ENCODE data around the gene SLC26A9.

The SLC26A9 gene, protein sequence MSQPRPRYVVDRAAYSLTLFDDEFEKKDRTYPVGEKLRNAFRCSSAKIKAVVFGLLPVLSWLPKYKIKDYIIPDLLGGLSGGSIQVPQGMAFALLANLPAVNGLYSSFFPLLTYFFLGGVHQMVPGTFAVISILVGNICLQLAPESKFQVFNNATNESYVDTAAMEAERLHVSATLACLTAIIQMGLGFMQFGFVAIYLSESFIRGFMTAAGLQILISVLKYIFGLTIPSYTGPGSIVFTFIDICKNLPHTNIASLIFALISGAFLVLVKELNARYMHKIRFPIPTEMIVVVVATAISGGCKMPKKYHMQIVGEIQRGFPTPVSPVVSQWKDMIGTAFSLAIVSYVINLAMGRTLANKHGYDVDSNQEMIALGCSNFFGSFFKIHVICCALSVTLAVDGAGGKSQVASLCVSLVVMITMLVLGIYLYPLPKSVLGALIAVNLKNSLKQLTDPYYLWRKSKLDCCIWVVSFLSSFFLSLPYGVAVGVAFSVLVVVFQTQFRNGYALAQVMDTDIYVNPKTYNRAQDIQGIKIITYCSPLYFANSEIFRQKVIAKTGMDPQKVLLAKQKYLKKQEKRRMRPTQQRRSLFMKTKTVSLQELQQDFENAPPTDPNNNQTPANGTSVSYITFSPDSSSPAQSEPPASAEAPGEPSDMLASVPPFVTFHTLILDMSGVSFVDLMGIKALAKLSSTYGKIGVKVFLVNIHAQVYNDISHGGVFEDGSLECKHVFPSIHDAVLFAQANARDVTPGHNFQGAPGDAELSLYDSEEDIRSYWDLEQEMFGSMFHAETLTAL

DNA sequence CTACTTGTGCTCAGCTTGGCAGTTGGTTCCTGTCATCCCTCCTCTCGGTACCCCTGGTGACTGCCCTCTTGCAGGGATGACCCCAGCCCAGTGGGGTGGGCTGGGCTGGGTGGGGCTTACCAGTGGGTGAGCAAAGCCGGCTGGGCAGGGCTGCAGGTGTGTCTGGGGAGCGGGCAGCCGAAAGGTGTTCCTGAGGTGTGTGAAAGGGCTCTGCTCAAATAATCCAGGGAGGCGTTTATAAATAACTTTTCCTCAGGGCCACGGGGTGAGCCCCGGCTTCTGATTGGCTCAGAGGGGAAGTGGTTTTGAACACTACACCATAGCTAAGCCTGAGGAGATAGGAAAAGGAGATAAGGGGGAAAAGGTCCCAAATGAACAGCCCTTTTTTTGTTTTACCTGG lies at the start of gene SLC26A9:
Gene SLC26A9, minus strand, starts transcription at position 212 of the 400 bp plus-strand sequence. CDS start 7,636 bp downstream, outside the sequence.
- Histone ChIP-seq H3K27ac (no peak within 1 kb of the TSS), H3K4me2 (peak within 1 kb of the TSS; percentile 45), H3K4me1 (peaks cover 39% of the 10 kb centered on the region), H3K27me3 (no peaks in the 10 kb centered on the region), H4K20me1 (no peaks in the 10 kb centered on the region), H3K9me3 (no peaks in the 10 kb centered on the region), H3K4me3 (no peak within 1 kb of the TSS), H3K36me3 (no peaks in the 10 kb centered on the region), H3K9ac (no peak within 1 kb of the TSS)
- no peak for TF ChIP-seq Cebpa-rat (IDR thresholded peaks at IDR 0.05)

DNA sequence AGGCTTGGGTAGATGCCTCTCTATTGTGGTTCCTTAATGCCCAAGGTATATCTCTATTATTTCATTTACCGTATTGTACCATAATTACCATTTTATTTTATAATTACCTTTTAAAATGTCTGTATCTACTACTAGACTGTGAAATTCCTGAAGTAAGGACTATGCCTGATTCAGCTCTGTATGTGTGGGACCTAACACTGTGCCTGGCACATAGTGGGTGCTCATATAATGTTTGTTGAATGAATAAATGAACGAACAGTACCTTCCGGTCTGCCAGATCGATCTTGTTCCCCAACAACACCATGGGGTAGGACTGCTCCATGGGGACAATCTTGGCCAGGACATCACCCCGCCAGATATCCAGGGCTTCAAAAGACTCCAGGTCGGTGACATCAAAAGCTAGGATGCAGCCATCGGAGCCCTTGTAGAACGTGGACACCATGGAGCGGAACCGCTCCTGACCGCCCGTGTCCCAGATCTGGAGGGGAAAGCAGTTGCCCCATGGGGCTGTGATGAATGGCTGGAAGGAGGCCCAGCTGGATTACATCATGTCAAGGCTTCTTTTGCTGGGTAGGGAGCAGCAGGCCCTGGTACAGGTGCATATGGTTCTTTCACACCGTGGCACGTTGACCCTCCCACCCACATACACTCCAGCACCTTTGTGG lies 49.1 kb upstream of the SLC26A9 start:
- no peaks in the 10 kb centered on the region for H3K36me3 ChIP-seq
- no peak for TF ChIP-seq Cebpa-rat (IDR thresholded peaks at IDR 0.05)
- H3K27ac ChIP-seq = no peak overlapping the region
- H4K20me1 ChIP-seq = no peaks in the 10 kb centered on the region
- no peak overlapping the region for H3K4me2 ChIP-seq
- H3K9me3 ChIP-seq = peaks cover 13% of the 10 kb centered on the region
- no peaks in the 10 kb centered on the region for H3K27me3 ChIP-seq
- peaks cover 32% of the 10 kb centered on the region for H3K4me1 ChIP-seq
- H3K4me3 ChIP-seq = no peak overlapping the region
- H3K9ac ChIP-seq = no peak overlapping the region

DNA sequence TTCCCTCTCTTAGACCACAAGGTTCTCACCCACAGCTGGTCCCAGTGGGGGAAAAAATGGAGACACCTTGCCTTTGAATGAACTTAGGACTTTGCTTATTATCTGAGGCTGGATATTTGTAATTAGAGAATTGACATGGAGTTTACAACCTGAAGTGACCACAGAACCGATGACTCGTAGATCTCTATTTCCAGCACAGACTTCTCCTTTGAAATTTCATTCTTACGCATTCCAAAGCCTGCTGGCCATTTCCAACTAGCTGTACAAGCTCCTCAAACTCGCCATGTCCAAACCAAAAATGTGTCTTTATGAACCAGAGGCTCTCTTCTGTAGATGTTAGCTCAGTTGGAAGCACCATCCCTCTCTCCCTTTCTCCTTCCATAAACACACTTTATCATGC lies 48.0 kb upstream of the SLC26A9 start:
- H3K27me3 ChIP-seq = no peaks in the 10 kb centered on the region

GRCh38 chr1:205990226-205990625 lies 47.0 kb upstream of the SLC26A9 start:
- no peaks in the 10 kb centered on the region for H3K9me3 ChIP-seq
- no peaks in the 10 kb centered on the region for H4K20me1 ChIP-seq
- H3K36me3 ChIP-seq = no peaks in the 10 kb centered on the region
- no peak for TF ChIP-seq Cebpa-rat (IDR thresholded peaks at IDR 0.05)
- H3K4me2 ChIP-seq = no peak overlapping the region
- no peaks in the 10 kb centered on the region for H3K27me3 ChIP-seq
- H3K27ac ChIP-seq = no peak overlapping the region
- peaks cover 31% of the 10 kb centered on the region for H3K4me1 ChIP-seq
- no peak overlapping the region for H3K4me3 ChIP-seq
- no peak overlapping the region for H3K9ac ChIP-seq

More for the DNA sequence above, 48.0 kb upstream of the SLC26A9 start:
- H3K36me3 ChIP-seq = no peaks in the 10 kb centered on the region
- no peaks in the 10 kb centered on the region for H4K20me1 ChIP-seq
- H3K4me2 ChIP-seq = no peak overlapping the region
- no peak for TF ChIP-seq Cebpa-rat (IDR thresholded peaks at IDR 0.05)
- H3K4me3 ChIP-seq = no peak overlapping the region
- peaks cover 31% of the 10 kb centered on the region for H3K4me1 ChIP-seq
- H3K9ac ChIP-seq = no peak overlapping the region
- H3K27ac ChIP-seq = no peak overlapping the region
- H3K9me3 ChIP-seq = peaks cover 2% of the 10 kb centered on the region

- Histone ChIP-seq H3K4me3 (no peak overlapping the region), H3K27ac (no peak overlapping the region), H3K9me3 (no peaks in the 10 kb centered on the region), H3K9ac (no peak overlapping the region), H3K27me3 (no peaks in the 10 kb centered on the region), H4K20me1 (no peaks in the 10 kb centered on the region), H3K36me3 (no peaks in the 10 kb centered on the region), H3K4me2 (peak overlapping the region; percentile 29; the same call in 1 of the 2 replicates), H3K4me1 (peaks cover 31% of the 10 kb centered on the region)
- TF ChIP-seq Cebpa-rat (IDR thresholded peaks at IDR 0.05) = no peak
These were observed 46.5 kb upstream of the SLC26A9 start for GRCh38 chr1:205989786-205990185.

DNA sequence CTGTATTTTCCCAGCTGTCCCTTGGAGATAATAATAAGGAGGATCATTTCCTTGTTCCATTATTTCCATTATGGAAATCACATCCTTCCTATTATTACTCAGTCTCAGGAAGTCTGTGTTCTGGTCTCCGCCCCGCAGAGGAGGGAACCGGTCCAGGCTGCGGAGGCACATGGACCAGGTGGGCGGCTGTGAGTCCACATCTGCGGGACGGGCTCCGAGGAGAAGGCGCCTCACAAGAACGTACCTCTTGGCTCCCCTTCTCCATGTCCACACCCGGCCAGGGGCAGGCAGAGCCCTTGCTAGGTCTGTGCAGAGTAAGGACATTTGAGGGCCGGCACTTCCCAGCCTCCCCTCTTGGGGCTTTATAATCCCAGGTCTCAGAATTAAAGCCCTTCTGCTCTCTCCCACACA lies 45.3 kb upstream of the SLC26A9 start:
- Histone ChIP-seq H3K9ac (no peak overlapping the region), H3K4me1 (peaks cover 40% of the 10 kb centered on the region), H3K4me2 (no peak overlapping the region), H3K36me3 (no peaks in the 10 kb centered on the region), H4K20me1 (no peaks in the 10 kb centered on the region), H3K9me3 (no peaks in the 10 kb centered on the region), H3K27me3 (no peaks in the 10 kb centered on the region), H3K4me3 (no peak overlapping the region), H3K27ac (no peak overlapping the region)
- TF ChIP-seq Cebpa-rat (IDR thresholded peaks at IDR 0.05) = no peak

- no peak overlapping the region for H3K9ac ChIP-seq
- H3K4me1 ChIP-seq = peaks cover 42% of the 10 kb centered on the region
- TF ChIP-seq Cebpa-rat (IDR thresholded peaks at IDR 0.05) = no peak
- H3K4me2 ChIP-seq = no peak overlapping the region
- H3K36me3 ChIP-seq = no peaks in the 10 kb centered on the region
- no peaks in the 10 kb centered on the region for H4K20me1 ChIP-seq
- no peak overlapping the region for H3K4me3 ChIP-seq
- no peaks in the 10 kb centered on the region for H3K27me3 ChIP-seq
- H3K9me3 ChIP-seq = no peaks in the 10 kb centered on the region
- no peak overlapping the region for H3K27ac ChIP-seq
These were observed 43.6 kb upstream of the SLC26A9 start for GRCh38 chr1:205986861-205987260.

DNA sequence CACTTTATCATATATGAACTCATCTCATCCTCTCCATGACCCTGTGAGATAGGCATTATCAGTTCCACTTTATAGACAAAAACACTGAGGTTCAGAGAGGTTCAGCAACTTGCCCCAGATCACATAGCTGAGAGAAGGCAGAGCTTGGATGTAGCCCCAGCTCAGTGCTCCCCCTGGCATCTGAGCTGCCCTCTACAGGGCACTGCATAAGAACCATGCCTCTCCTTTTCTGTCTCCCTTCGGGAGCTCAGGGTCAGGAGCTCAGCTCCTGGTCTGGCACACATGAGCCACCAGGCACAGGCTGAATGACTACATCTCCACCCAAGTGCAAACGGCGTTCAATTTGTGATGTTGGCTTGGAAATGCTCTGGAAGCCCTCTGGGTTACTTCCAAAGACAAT lies 43.0 kb upstream of the SLC26A9 start:
- Histone ChIP-seq H4K20me1 (no peaks in the 10 kb centered on the region), H3K9me3 (no peaks in the 10 kb centered on the region), H3K4me1 (peaks cover 42% of the 10 kb centered on the region), H3K27ac (no peak overlapping the region), H3K36me3 (no peaks in the 10 kb centered on the region), H3K27me3 (no peaks in the 10 kb centered on the region), H3K4me2 (no peak overlapping the region), H3K4me3 (no peak overlapping the region), H3K9ac (no peak overlapping the region)
- TF ChIP-seq Cebpa-rat (IDR thresholded peaks at IDR 0.05) = no peak

GRCh38 chr1:205985330-205986005 lies 42.2 kb upstream of the SLC26A9 start:
- H3K4me2 ChIP-seq = no peak overlapping the region
- peaks cover 43% of the 10 kb centered on the region for H3K4me1 ChIP-seq
- H3K4me3 ChIP-seq = no peak overlapping the region
- no peaks in the 10 kb centered on the region for H3K27me3 ChIP-seq
- H3K27ac ChIP-seq = no peak overlapping the region
- H4K20me1 ChIP-seq = no peaks in the 10 kb centered on the region
- no peak for TF ChIP-seq Cebpa-rat (IDR thresholded peaks at IDR 0.05)
- H3K9ac ChIP-seq = no peak overlapping the region
- H3K9me3 ChIP-seq = no peaks in the 10 kb centered on the region
- H3K36me3 ChIP-seq = no peaks in the 10 kb centered on the region
